Panc1 (cell line): ENCODE measurements around the gene NWD2. TPM values are rescaled to one million over a fixed set of nuclear protein-coding genes. Genes with fewer than 3 reads are reported as not detected.

Source experiments
- ATAC-seq: fragments of 200-7000 bp; cut with Tn5 transposase; 2 replicates; pipeline ENCODE4 v1.9.1; 2020; ENCODE audit warnings: mild to moderate bottlenecking, moderate library complexity
- BruUV-seq: library from RNA; stranded (reverse); fragments of 400-500 nt; replicated peaks from 2 replicates; lab custom pipeline; 2021; lab: Mats Ljungman, UMichigan
- CTCF ChIA-PET: fragments of 300-600 bp; sonication (Branson Sonifier 250); formaldehyde crosslinking; loops from one replicate; lab custom pipeline; 2022; ENCODE audit warnings: antibody characterized with exemption; lab: Charles Lee
- POLR2A ChIA-PET: fragments of 300-600 bp; sonication (Branson Sonifier 250); formaldehyde crosslinking; loops from one replicate; lab custom pipeline; 2022; ENCODE audit warnings: antibody characterized with exemption; lab: Charles Lee
- DNase-seq: peaks from one replicate; pipeline ENCODE4 v3.0.0-alpha.2; 2010; ENCODE audit warnings: low read depth, low spot score
- H3K27ac ChIP-seq: 2 replicates; pipeline ENCODE4 v1.5.1; 2011; ENCODE audit warnings: mild to moderate bottlenecking, low read length, inconsistent platforms
- H3K27me3 ChIP-seq: fragments of 200-500 bp; sonication (Bioruptor generic); 2 replicates; pipeline ENCODE4 v1.6.0; 2014; ENCODE audit warnings: low read length, inconsistent platforms; ENCODE audit not compliant: control insufficient read depth, insufficient read depth
- H3K36me3 ChIP-seq: fragments of 200-500 bp; sonication (Bioruptor generic); 2 replicates; pipeline ENCODE4 v1.5.1; 2014; ENCODE audit warnings: inconsistent platforms, mild to moderate bottlenecking, low read length, moderate library complexity; ENCODE audit not compliant: control insufficient read depth, insufficient read depth
- H3K4me1 ChIP-seq: 2 replicates; pipeline ENCODE4 v1.5.1; 2011; ENCODE audit warnings: inconsistent platforms, mild to moderate bottlenecking, low read length, moderate library complexity; ENCODE audit not compliant: control insufficient read depth, insufficient read depth
- H3K4me3 ChIP-seq, 2 experiments: 2 replicates each; pipeline ENCODE4 v1.5.1; 2011 to 2012; ENCODE audit warnings: low read depth in 2 of 2, low read length in 2 of 2, mild to moderate bottlenecking in 2 of 2, inconsistent platforms in 1 of 2, moderate library complexity in 1 of 2
- H3K9me3 ChIP-seq: fragments of 200-500 bp; sonication (Bioruptor generic); 2 replicates; pipeline ENCODE4 v1.5.1; 2014; ENCODE audit warnings: low read depth, mild to moderate bottlenecking, inconsistent platforms, low read length, moderate library complexity; ENCODE audit not compliant: control insufficient read depth, insufficient read depth
- CTCF ChIP-seq: fragments of 450-650 bp; IDR thresholded peaks from 2 replicates; pipeline ENCODE4 v1.5.1; 2017; ENCODE audit warnings: mild to moderate bottlenecking
- POLR2AphosphoS5 ChIP-seq: IDR thresholded peaks from 2 replicates; pipeline ENCODE4 v1.6.1; 2012; ENCODE audit warnings: mild to moderate bottlenecking, low read depth, low read length, moderate library complexity
- REST ChIP-seq, 2 experiments: IDR thresholded peaks; 2 replicates each; pipeline ENCODE4 v1.6.1; 2011 to 2012; ENCODE audit warnings: low read depth in 2 of 2, control low read depth in 1 of 2, low read length in 1 of 2, mild to moderate bottlenecking in 1 of 2, moderate library complexity in 1 of 2; ENCODE audit not compliant: insufficient read depth in 1 of 2
- SIN3A ChIP-seq: IDR thresholded peaks from 2 replicates; pipeline ENCODE4 v1.6.1; 2012; ENCODE audit warnings: low read depth, mild to moderate bottlenecking, low read length, moderate library complexity, borderline replicate concordance; ENCODE audit not compliant: insufficient read depth
- TCF7L2 ChIP-seq: IDR thresholded peaks from 2 replicates; pipeline ENCODE4 v1.6.1; 2011; ENCODE audit warnings: mild to moderate bottlenecking, low read depth, low read length, inconsistent platforms
- in situ Hi-C: cut with HindIII; loops from 2 replicates; pipeline ENCODE4 v1.10.0; 2016; ENCODE audit warnings: low sequenced_read_pairs, low pct_unique_long_range_greater_than_20kb
- intact Hi-C: fragments of 100-400 bp; cut with micrococcal nuclease; formaldehyde crosslinking; loops from one replicate; pipeline ENCODE4 v1.10.0; 2022; ENCODE audit not compliant: unreplicated experiment
- total RNA-seq: library from RNA; stranded (reverse); gene quantifications from one replicate; pipeline ENCODE4 v1.2.1, GENCODE V29; 2021; ENCODE audit not compliant: unreplicated experiment

The NWD2 gene
- total RNA-seq, 1 experiment from 2014 or later, result not detected

GRCh38 chr4:37437163-37437562 lies 192.6 kb downstream of the NWD2 start:
- no peaks in the 10 kb centered on the region for H3K36me3 ChIP-seq
- CTCF ChIA-PET, result no interaction called here
- DNase-seq, result no peak
- H3K4me1 ChIP-seq, result no peaks in the 10 kb centered on the region
- no peaks in the 10 kb centered on the region for H3K27me3 ChIP-seq
- H3K9me3 ChIP-seq, result no peaks in the 10 kb centered on the region
- no peak for ATAC-seq
- no peak overlapping the region for H3K4me3 ChIP-seq
- intact Hi-C loops, result no loop called here
- POLR2A ChIA-PET, result no interaction called here
- no TSS peak for BruUV-seq
- TF ChIP-seq REST (IDR thresholded peaks at IDR 0.05; ENCODE audit: insufficient read depth in 1 of 2, low read depth in 2 of 2, low read length in 1 of 2) (no peak), POLR2AphosphoS5 (no peak), CTCF (no peak), SIN3A (no peak), TCF7L2 (no peak)
- in situ Hi-C loops, result no loop called here
- no peak overlapping the region for H3K27ac ChIP-seq

- no peaks in the 10 kb centered on the region for H3K36me3 ChIP-seq
- no peak for TF ChIP-seq CTCF
- no peak for TF ChIP-seq TCF7L2
- TF ChIP-seq POLR2AphosphoS5, result no peak
- TF ChIP-seq SIN3A, result no peak
- no peak for TF ChIP-seq REST (IDR thresholded peaks at IDR 0.05; ENCODE audit: insufficient read depth in 1 of 2, low read depth in 2 of 2, low read length in 1 of 2)
- intact Hi-C loops, result no loop called here
- no peaks in the 10 kb centered on the region for H3K4me1 ChIP-seq
- no peaks in the 10 kb centered on the region for H3K9me3 ChIP-seq
- BruUV-seq, result no TSS peak
- H3K4me3 ChIP-seq, result no peak overlapping the region
- H3K27ac ChIP-seq, result no peak overlapping the region
- DNase-seq, result no peak
- POLR2A ChIA-PET, result no interaction called here
- in situ Hi-C loops, result no loop called here
- no peaks in the 10 kb centered on the region for H3K27me3 ChIP-seq
- no peak for ATAC-seq
- CTCF ChIA-PET, result no interaction called here
These were observed 194.2 kb downstream of the NWD2 start for GRCh38 chr4:37438564-37439279.
